Kasumi-1 (cell line): ENCODE results near the gene FUS.
"Not testable (repeated sequence)": the region's sequence is repeated elsewhere in the genome, so short reads cannot be mapped to it uniquely, and the experiment has no call there.

Experiments
- DNase-seq, 2 experiments: peaks; one replicate each; lab custom pipeline; 2025; lab: John Stamatoyannopoulos, UW

FUS gene

DNA sequence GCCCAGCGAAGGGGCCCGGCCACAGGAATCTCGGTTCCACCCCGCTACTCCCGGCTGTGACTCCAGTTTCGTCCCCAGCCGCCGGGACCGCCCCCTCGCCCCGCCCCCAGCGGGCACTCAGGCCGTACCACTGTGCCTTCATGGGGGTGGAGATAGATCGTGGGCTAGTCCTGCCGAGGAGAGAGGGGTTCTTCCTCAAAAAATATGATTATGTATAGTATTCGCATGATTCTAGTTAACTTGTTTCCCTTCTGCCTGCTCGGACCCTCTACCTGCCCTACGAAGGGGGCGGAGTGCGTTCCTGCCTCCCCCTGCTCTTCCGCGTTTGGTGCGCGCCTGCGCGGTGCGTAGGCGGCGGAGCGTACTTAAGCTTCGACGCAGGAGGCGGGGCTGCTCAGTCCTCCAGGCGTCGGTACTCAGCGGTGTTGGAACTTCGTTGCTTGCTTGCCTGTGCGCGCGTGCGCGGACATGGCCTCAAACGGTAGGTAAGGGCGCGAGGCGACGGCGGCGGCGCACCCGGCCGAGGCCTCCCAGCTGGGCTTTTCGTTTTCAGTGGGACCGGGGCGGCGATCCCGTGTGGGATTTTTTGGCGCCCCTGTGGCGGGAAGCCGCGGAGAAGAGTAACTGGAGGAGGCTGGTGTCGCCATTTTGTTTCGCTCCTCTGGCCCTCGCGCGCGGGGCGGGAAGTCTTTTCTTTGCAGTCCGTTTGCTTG is at the start of gene FUS:
FUS (plus strand) TSS at position 393 of the 713 bp plus-strand sequence; CDS start at position 469, 76 bp downstream.
- peak; percentile 58 to 64 for DNase-seq

GRCh38 chr16:31130336-31130891 is 49.5 kb upstream of the FUS start:
- DNase-seq, result peak in 1 of 2 experiments; percentile 21

GRCh38 chr16:31130899-31131298 is 49.0 kb upstream of the FUS start:
- DNase-seq, result no peak

GRCh38 chr16:31131416-31131815 is 48.5 kb upstream of the FUS start:
- no peak for DNase-seq

DNA sequence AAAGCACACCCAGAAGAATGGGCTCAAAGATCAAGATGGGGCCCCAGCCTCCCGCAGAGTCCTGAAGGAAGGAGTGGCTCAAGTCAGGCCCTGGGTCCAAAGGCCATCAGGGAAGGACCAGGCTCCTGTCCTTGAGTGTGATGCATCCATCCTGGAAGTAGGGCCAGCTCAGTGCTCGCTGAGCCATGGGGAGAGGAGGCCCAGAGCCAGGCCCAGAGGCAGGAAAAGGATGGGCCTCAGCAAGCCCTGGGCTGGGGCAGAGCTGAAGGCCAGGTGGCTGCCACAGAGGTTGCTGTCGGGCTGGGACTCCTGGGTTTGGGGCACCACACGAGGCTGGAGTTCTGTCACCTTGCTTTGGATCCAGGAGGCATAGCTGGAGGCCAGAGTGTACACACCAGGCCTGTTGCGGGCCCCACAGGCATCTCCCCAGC is 48.1 kb upstream of the FUS start:
- no peak for DNase-seq

DNA sequence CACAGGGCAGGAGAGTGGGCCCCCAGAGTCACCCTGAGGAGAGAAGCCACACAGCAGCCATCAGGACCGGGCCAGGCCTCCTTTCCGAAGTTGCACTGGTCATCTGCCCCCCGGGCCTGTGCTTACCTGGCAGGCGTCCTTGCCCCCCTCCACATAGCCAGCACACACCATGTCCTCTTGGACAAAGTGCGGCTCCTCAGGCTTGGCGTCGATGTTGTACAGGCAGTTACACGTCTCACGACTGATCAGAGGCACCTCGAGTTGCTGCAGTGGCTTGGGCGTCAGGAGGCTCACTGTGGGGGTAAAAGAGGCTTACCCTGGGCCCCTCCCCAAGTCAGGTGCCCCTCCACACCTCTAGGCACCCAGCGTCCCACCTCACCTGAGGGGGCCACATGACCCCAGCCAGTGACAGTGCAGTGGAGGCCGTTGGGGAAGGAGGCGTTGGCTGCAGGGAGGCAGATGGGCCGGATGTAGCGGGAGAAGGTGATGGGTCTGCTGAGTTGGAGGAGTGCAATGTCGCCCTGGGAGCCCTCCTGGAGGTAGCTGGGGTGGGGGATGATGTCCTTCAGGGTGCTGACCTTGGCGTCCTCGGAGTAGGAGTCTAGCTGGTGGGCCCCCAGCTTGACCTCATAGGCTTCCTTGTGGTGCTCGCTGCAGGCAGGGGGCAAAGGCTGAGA is 47.5 kb upstream of the FUS start:
- no peak for DNase-seq

DNA sequence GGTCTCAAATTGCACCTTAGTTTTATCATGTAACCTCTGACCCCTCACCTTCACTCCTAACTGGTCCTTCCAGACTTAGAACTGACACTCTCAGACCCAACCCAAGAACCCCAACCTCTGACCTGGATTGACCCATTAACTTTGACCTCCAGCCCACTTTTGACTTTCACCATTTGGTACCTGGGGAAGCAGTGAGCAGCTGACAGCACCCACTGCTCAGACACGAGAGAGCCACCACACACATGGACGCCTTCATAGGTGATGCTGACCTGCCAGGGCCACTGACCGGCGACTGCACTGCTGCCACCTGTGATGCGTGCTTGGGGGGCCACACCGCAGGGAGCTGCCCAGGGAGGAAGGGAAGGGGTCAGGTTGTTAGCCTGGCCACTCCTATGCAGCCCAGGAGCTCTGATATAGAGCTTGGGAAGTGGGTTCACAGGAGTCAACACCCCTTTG is 46.9 kb upstream of the FUS start:
- no peak for DNase-seq

DNA sequence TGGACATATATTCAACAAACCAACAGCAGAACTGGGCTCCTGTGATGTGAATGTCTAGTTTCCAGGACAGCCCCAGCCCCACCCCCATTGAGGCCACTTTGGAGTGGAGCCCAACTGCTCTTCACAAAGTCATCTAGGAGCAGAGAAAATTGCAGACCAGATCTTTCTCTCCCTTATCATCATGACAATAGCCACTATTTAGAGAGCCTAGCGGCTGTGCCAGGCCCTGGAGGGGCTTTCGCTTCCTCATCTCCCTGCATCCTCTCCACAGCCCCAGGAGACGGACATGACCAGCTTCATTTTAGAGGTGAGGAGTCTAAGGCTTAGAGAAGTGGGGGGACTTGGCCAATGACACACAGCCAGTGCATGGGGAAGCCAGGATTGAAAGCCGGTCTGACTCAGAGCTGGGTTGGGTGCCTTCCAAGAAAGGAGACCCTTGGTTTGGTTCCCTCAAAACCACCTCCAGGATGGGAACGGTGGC is 45.8 kb upstream of the FUS start:
- DNase-seq, result no peak

GRCh38 chr16:31134625-31135534 is 45.1 kb upstream of the FUS start:
- DNase-seq, result no peak

DNA sequence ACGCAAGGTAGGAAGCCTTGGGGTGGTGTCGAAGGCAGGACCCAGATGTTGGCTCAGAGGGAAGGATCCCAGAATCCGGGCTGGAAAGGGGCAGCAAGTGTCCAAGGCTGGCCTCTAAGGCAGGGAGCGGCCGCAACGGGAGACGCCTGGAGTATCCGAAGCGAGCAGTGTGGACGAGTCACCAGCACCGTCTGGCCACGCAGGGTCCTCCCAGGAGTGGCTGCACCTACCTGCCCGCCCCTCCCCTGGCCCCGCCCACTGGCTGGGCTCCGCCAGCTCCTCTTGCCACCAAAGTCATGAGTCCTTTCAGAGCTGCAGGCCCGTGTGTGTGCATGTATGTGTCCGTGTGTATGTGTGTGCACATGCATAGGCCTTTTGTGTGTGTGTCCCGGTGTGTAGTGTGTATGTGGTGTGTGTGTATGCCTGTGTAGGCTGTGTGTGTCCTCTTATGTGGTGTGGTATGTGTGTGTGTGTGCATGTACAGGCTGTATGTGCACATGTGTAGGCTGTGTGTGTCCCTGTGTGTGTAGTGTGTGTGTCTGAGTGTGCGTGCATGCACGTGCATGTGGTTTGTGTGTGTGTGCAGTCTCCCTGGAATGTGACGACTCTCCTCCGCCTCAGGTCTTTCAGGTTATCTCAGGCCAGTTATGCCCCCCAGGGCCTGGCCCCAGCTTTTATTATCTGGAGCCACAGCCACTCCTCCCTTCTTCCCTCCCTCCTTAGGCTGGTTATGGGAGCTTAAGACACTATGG is 44.2 kb upstream of the FUS start, which contains the start of gene PRSS8:
PRSS8 (minus strand) TSS at position 193 of the 752 bp plus-strand sequence. CDS start 229 bp downstream, outside the sequence.
- no peak for DNase-seq

- no peak for DNase-seq
Measured at GRCh38 chr16:31136287-31136662, 43.7 kb upstream of the FUS start.

GRCh38 chr16:31136822-31137499 is 43.0 kb upstream of the FUS start:
- DNase-seq, result not testable (repeated sequence)

DNA sequence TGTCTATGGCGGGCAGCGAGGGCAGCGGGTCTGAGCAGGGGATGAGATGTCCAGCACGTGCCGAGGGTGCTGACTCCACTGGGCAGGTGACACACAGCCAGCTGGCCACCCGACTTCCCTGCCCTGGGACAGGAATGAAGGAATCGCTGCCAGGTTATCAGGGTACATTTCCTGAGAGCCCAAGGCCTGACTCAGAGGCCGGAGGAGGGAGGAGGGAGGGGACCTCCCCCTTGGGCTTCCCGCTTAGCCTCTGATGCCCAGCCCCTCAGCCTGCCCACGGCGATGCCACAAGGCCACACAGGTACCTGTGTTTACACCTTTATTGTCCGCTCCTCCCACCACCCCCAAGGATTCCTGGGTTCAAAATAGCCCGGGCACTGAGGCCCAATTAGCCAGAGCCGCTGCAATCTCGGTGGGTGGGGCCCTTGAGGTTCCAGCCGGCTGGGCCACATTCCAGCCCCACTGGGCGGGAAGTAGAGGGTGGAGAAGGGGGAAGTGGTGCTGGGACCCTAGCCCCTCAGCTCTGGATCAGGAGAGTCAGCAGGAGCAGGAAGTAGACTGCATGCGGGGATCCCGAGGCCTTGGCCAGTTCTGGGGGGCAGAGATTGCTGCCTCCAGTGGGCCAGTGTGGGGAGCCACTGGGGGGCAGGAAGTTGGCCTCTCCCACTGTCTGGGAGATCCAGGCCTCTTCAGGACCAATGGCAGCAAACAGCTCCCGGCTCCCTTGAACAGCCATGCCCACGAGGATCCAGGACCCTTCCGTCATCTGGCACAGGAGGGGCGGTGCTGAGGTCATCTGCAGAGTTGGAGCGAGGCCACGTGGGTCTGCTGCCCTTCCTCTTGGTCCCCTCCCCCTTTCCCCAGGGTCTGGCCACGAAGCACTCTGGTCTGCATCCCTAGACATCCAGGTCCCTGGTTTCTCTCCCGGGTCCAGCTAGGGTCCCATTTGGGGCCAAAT is 41.0 kb upstream of the FUS start:
- no peak for DNase-seq

- DNase-seq, result not testable (repeated sequence)
Measured at GRCh38 chr16:31141071-31141469, 38.9 kb upstream of the FUS start.

DNA sequence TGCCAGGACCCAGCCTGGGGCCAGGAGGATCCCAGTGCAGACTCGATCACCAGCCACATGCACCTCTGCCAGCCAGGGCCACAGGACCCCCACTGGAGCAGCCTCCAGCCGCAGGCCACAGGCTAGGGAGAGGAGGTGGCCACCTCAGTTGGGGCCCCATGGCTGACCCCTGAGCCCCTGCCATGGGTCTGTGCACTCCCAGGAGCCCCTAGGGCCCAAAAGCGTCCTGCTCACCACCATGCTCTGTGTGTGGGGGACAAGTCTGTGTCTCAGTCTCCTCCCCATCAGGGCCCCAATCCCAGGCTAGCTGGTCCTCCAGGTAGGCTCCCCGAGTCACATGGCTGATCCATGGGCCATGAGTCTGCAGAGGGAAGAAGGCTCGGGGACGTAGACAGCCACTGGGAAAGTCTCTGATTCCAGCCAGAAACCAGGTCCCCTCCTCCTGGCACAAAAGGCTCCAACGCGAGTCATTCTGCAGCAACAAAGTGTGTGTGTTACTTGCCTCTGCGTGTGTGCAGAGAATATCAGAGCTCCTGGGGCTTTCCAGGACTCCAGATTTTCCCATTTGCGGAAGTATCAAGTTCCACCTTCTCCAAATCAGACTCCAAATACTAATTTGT is 38.3 kb upstream of the FUS start:
- no peak for DNase-seq

GRCh38 chr16:31142109-31143010 is 37.6 kb upstream of the FUS start:
- DNase-seq, result peak; percentile 86 to 87

- no peak for DNase-seq
Measured at GRCh38 chr16:31143011-31143693, 36.8 kb upstream of the FUS start.
